ENCODE results near the gene OTUB2. TPM values are rescaled to one million over a fixed set of nuclear protein-coding genes. Genes with fewer than 3 reads are reported as not detected.

OTUB2 gene
- 1.6 and 4.0 TPM in 2 replicates for total RNA-seq

GRCh38 chr14:94026173-94026888 lies at the start of gene OTUB2:
Gene OTUB2 (plus strand): TSS chr14:94026340. CDS start chr14:94026538, 198 bp downstream.

GRCh38 chr14:93976477-93977057 lies 49.6 kb upstream of the OTUB2 start, which contains the start of gene ASB2:
Gene ASB2 (minus strand): TSS chr14:93976570. CDS start chr14:93964539, 12,031 bp downstream.

GRCh38 chr14:93997082-93997481 lies 29.1 kb upstream of the OTUB2 start, which contains the start of gene CCDC197:
Gene CCDC197 (plus strand): TSS chr14:93997301. CDS start chr14:93998132, 831 bp downstream.

GRCh38 chr14:94080621-94081385 lies 54.7 kb downstream of the OTUB2 start, which contains the start of the genes DDX24 and IFI27L1:
Gene DDX24 (minus strand): TSS chr14:94081202. CDS start chr14:94079742, 1,460 bp downstream.
Gene IFI27L1 (plus strand): TSS chr14:94081310. CDS start chr14:94096938, 15,628 bp downstream.

Other genes starting within 250 kb of the OTUB2 start
- gene PRIMA1, start 237.9 kb upstream of the OTUB2 start, total RNA-seq = not detected in 2 replicates
- gene FAM181A, start 99.0 kb upstream of the OTUB2 start, total RNA-seq = not detected in 2 replicates
- 0.58 TPM in 1 of 2 replicates, not detected in the other for gene ASB2, start 49.8 kb upstream of the OTUB2 start, total RNA-seq
- not detected in 2 replicates for gene CCDC197, start 29.0 kb upstream of the OTUB2 start, total RNA-seq
- gene DDX24, start 54.9 kb downstream of the OTUB2 start, total RNA-seq = 89.9 and 94.8 TPM in 2 replicates
- 37.2 and 59.4 TPM in 2 replicates for gene IFI27L1, start 55.0 kb downstream of the OTUB2 start, total RNA-seq
- 0.58 and 1.4 TPM in 2 replicates for gene IFI27, start 84.4 kb downstream of the OTUB2 start, total RNA-seq
- gene IFI27L2, start 103.3 kb downstream of the OTUB2 start, total RNA-seq = 144 and 259 TPM in 2 replicates
- under 0.01 TPM in 1 of 2 replicates, not detected in the other for gene PPP4R4, start 148.0 kb downstream of the OTUB2 start, total RNA-seq

Data from myometrial cell (primary cell).